HCT116 (cell line): Measurements from ENCODE around the gene CAMK2D. TPM values are rescaled to one million over a fixed set of nuclear protein-coding genes. Genes with fewer than 3 reads are reported as not detected.

ENCODE experiments used
- ATAC-seq: fragments of 200-7000 bp; cut with Tn5 transposase; 2 replicates; pipeline ENCODE4 v1.9.1; 2020; ENCODE audit warnings: mild to moderate bottlenecking, moderate library complexity
- BruUV-seq: library from RNA; stranded (reverse); fragments of 400-500 nt; replicated peaks from 2 replicates; lab custom pipeline; 2021; lab: Mats Ljungman, UMichigan
- CTCF ChIA-PET: fragments of 300-600 bp; sonication (Branson Sonifier 250); formaldehyde crosslinking; loops from one replicate; lab custom pipeline; 2021; ENCODE audit warnings: antibody characterized with exemption; lab: Charles Lee
- POLR2A ChIA-PET: fragments of 300-600, 350-600 bp; sonication (Branson Sonifier 250); formaldehyde crosslinking; loops from one replicate; lab custom pipeline; 2021; ENCODE audit warnings: antibody characterized with exemption; lab: Charles Lee
- RAD21 ChIA-PET, 2 experiments: fragments of 300-600 bp; sonication (Branson Sonifier 250); formaldehyde crosslinking; loops; one replicate each; lab custom pipeline; 2023; ENCODE audit warnings: low total read pairs in 2 of 2; ENCODE audit not compliant: uncharacterized antibody in 2 of 2, unreplicated experiment in 2 of 2, low non-redundant PET in 1 of 2; lab: Charles Lee
- DNase-seq: peaks from one replicate; pipeline ENCODE4 v3.0.0-alpha.2; 2010; ENCODE audit warnings: low read depth, low spot score
- H2AFZ ChIP-seq: fragments of 200-600 bp; shearing (Covaris generic), sonication (generic); 2 replicates; pipeline ENCODE4 v1.6.1; 2017; ENCODE audit warnings: low read depth, mixed run types, mixed read lengths, antibody characterized with exemption, low read length; ENCODE audit not compliant: poor library complexity, severe bottlenecking
- H3K27ac ChIP-seq: 2 replicates; pipeline ENCODE4 v1.5.1; 2012; ENCODE audit warnings: low read depth, low read length
- H3K27me3 ChIP-seq: fragments of 200-600 bp; sonication (generic); 2 replicates; pipeline ENCODE4 v1.6.1; 2016; ENCODE audit warnings: mixed run types, low read length, mixed read lengths; ENCODE audit not compliant: insufficient read depth
- H3K36me3 ChIP-seq, 2 experiments: fragments of 200-500 bp in 1 of 2; fragments of 200-600 bp in 1 of 2; sonication (Bioruptor generic) in 1 of 2; sonication (generic) in 1 of 2; 2 replicates each; pipeline versions ENCODE4 v1.5.1 to v1.6.1; 2014 to 2016; ENCODE audit warnings: low read length in 2 of 2, inconsistent platforms in 1 of 2, mixed read lengths in 1 of 2, mixed run types in 1 of 2; ENCODE audit not compliant: insufficient read depth in 2 of 2, control insufficient read depth in 1 of 2
- H3K4me1 ChIP-seq, 2 experiments: fragments of 200-600 bp in 1 of 2; sonication (generic) in 1 of 2; 2 replicates each; pipeline versions ENCODE4 v1.5.1 to v1.6.1; 2012 to 2017; ENCODE audit warnings: low read length in 2 of 2, inconsistent platforms in 1 of 2, mild to moderate bottlenecking in 1 of 2, mixed read lengths in 1 of 2, mixed run types in 1 of 2, moderate library complexity in 1 of 2; ENCODE audit not compliant: insufficient read depth in 2 of 2, control insufficient read depth in 1 of 2
- H3K4me2 ChIP-seq: fragments of 200-600 bp; sonication (generic); 2 replicates; pipeline ENCODE4 v1.6.1; 2017; ENCODE audit warnings: mixed run types, low read length, mixed read lengths
- H3K4me3 ChIP-seq, 2 experiments: fragments of 200-600 bp in 1 of 2; sonication (generic) in 1 of 2; replicated peaks in 1 of 2; 2 replicates each; pipeline ENCODE4 v1.5.1; 2011 to 2016; ENCODE audit warnings: low read length in 2 of 2, control low read depth in 1 of 2, low read depth in 1 of 2, mild to moderate bottlenecking in 1 of 2, mixed read lengths in 1 of 2, mixed run types in 1 of 2
- H3K79me2 ChIP-seq: fragments of 200-600 bp; sonication (generic); 2 replicates; pipeline ENCODE4 v1.6.1; 2017; ENCODE audit warnings: mild to moderate bottlenecking, mixed run types, low read length, moderate library complexity, mixed read lengths; ENCODE audit not compliant: insufficient read depth
- H3K9ac ChIP-seq: fragments of 200-600 bp; sonication (generic); 2 replicates; pipeline ENCODE4 v1.6.1; 2016; ENCODE audit warnings: low read length, mixed read lengths
- H3K9me2 ChIP-seq: fragments of 200-600 bp; sonication (generic), shearing (Covaris generic); 2 replicates; pipeline ENCODE4 v1.6.1; 2017; ENCODE audit warnings: mixed run types, mild to moderate bottlenecking, moderate library complexity; ENCODE audit not compliant: insufficient read depth
- H3K9me3 ChIP-seq, 2 experiments: fragments of 200-500 bp in 1 of 2; fragments of 200-600 bp in 1 of 2; sonication (Bioruptor generic) in 1 of 2; sonication (generic) in 1 of 2; 2 replicates each; pipeline ENCODE4 v1.6.1; 2014 to 2017; ENCODE audit warnings: low read length in 2 of 2, mixed read lengths in 2 of 2, inconsistent platforms in 1 of 2, low read depth in 1 of 2, mild to moderate bottlenecking in 1 of 2, mixed run types in 1 of 2, moderate library complexity in 1 of 2; ENCODE audit not compliant: control insufficient read depth in 1 of 2, insufficient read depth in 1 of 2
- H4K20me1 ChIP-seq: fragments of 200-600 bp; sonication (generic), shearing (Covaris generic); 2 replicates; pipeline ENCODE4 v1.6.1; 2017; ENCODE audit warnings: mixed run types, mild to moderate bottlenecking, moderate library complexity; ENCODE audit not compliant: insufficient read depth
- ATF3 ChIP-seq: IDR thresholded peaks from 2 replicates; pipeline ENCODE4 v1.6.1; 2012
- CBX3 ChIP-seq: IDR thresholded peaks from 2 replicates; pipeline ENCODE4 v1.6.1; 2012; ENCODE audit warnings: low read depth
- CEBPB ChIP-seq: IDR thresholded peaks from 2 replicates; pipeline ENCODE4 v1.6.1; 2012; ENCODE audit warnings: low read depth
- CTCF ChIP-seq, 3 experiments: fragments of 200-600 bp in 1 of 3; sonication (generic) in 1 of 3; IDR thresholded peaks in 2 of 3; conservative IDR thresholded peaks in 1 of 3; 2 replicates each; pipeline ENCODE4 v1.5.1; 2012 to 2017; ENCODE audit warnings: low read depth in 2 of 3, low read length in 2 of 3, antibody characterized with exemption in 1 of 3, borderline replicate concordance in 1 of 3, control low read depth in 1 of 3, mild to moderate bottlenecking in 1 of 3, mixed read lengths in 1 of 3, mixed run types in 1 of 3, moderate library complexity in 1 of 3; ENCODE audit not compliant: insufficient read depth in 1 of 3
- EGR1 ChIP-seq: IDR thresholded peaks from 2 replicates; pipeline ENCODE4 v1.6.1; 2012; ENCODE audit warnings: low read depth
- ELF1 ChIP-seq: IDR thresholded peaks from 2 replicates; pipeline ENCODE4 v1.6.1; 2012; ENCODE audit warnings: low read depth, borderline replicate concordance
- EZH2 ChIP-seq: fragments of 200-600 bp; sonication (generic); IDR thresholded peaks from 2 replicates; pipeline ENCODE4 v1.6.1; 2017; ENCODE audit warnings: antibody characterized with exemption, mixed run types
- FOSL1 ChIP-seq: IDR thresholded peaks from 2 replicates; pipeline ENCODE4 v1.6.1; 2012; ENCODE audit warnings: low read depth
- JUND ChIP-seq: IDR thresholded peaks from 2 replicates; pipeline ENCODE4 v1.6.1; 2012
- MAX ChIP-seq: IDR thresholded peaks from 2 replicates; pipeline ENCODE4 v1.6.1; 2012
- POLR2AphosphoS5 ChIP-seq: IDR thresholded peaks from 2 replicates; pipeline ENCODE4 v1.6.1; 2011; ENCODE audit warnings: mild to moderate bottlenecking, low read depth, low read length, moderate library complexity
- RAD21 ChIP-seq: IDR thresholded peaks from 2 replicates; pipeline ENCODE4 v1.6.1; 2012; ENCODE audit warnings: low read depth, mild to moderate bottlenecking
- SRF ChIP-seq: IDR thresholded peaks from 2 replicates; pipeline ENCODE4 v1.6.1; 2012; ENCODE audit warnings: low read depth
- YY1 ChIP-seq: IDR thresholded peaks from 2 replicates; pipeline ENCODE4 v1.6.1; 2011; ENCODE audit warnings: low read length, low read depth, moderate library complexity, mild to moderate bottlenecking; ENCODE audit not compliant: insufficient replicate concordance; ENCODE audit errors: extremely low read depth
- ZBTB33 ChIP-seq: IDR thresholded peaks from 2 replicates; pipeline ENCODE4 v1.6.1; 2011; ENCODE audit warnings: mild to moderate bottlenecking, low read length, moderate library complexity; ENCODE audit not compliant: insufficient replicate concordance; ENCODE audit errors: extremely low read depth
- ZFX ChIP-seq: fragments of 450-650 bp; IDR thresholded peaks from 2 replicates; pipeline ENCODE4 v1.6.1; 2017
- ZNF274 ChIP-seq: fragments of 200-500 bp; sonication (Bioruptor generic); IDR thresholded peaks from 2 replicates; pipeline ENCODE4 v1.6.1; 2014; ENCODE audit warnings: mild to moderate bottlenecking, low read depth, low read length, inconsistent platforms
- intact Hi-C: fragments of 100-400 bp; cut with micrococcal nuclease; formaldehyde crosslinking; loops from 2 replicates; pipeline ENCODE4 v1.10.0; 2022
- total RNA-seq: library from RNA; stranded (reverse); gene quantifications from one replicate; pipeline ENCODE4 v1.2.1, GENCODE V29; 2021; ENCODE audit not compliant: unreplicated experiment

Gene CAMK2D
- total RNA-seq, 1 experiment from 2014 or later: 67.0 TPM

- no peaks in the 10 kb centered on the region for H3K4me1 ChIP-seq
- RAD21 ChIA-PET: no interaction called here
- H3K9ac ChIP-seq: no peak overlapping the region
- no peaks in the 10 kb centered on the region for H3K79me2 ChIP-seq
- no TSS peak for BruUV-seq
- H3K4me3 ChIP-seq: no peak overlapping the region
- no peaks in the 10 kb centered on the region for H3K9me3 ChIP-seq
- TF ChIP-seq POLR2AphosphoS5 (no peak), YY1 (no peak), ZFX (no peak), FOSL1 (no peak), JUND (no peak), MAX (no peak), RAD21 (no peak)
- intact Hi-C loops: no loop called here
- H3K27ac ChIP-seq: no peak overlapping the region
- CTCF ChIA-PET: no interaction called here
- no peaks in the 10 kb centered on the region for H3K36me3 ChIP-seq
- H2AFZ ChIP-seq: no peak overlapping the region
- H3K9me2 ChIP-seq: no peaks in the 10 kb centered on the region
- no peak overlapping the region for H3K4me2 ChIP-seq
- no peak for ATAC-seq
- DNase-seq: no peak
- POLR2A ChIA-PET: no interaction called here
- no peaks in the 10 kb centered on the region for H3K27me3 ChIP-seq
- H4K20me1 ChIP-seq: no peaks in the 10 kb centered on the region
These were observed 236.9 kb downstream of the CAMK2D start for GRCh38 chr4:113524505-113525186.

- CTCF ChIA-PET: no interaction called here
- H3K9me2 ChIP-seq: no peaks in the 10 kb centered on the region
- POLR2A ChIA-PET: no interaction called here
- RAD21 ChIA-PET: no interaction called here
- H3K4me3 ChIP-seq: no peak overlapping the region
- H4K20me1 ChIP-seq: no peaks in the 10 kb centered on the region
- H2AFZ ChIP-seq: no peak overlapping the region
- H3K36me3 ChIP-seq: no peaks in the 10 kb centered on the region
- no peaks in the 10 kb centered on the region for H3K4me1 ChIP-seq
- no peak for ATAC-seq
- no peaks in the 10 kb centered on the region for H3K9me3 ChIP-seq
- no TSS peak for BruUV-seq
- no peaks in the 10 kb centered on the region for H3K79me2 ChIP-seq
- no peak for DNase-seq
- H3K27ac ChIP-seq: no peak overlapping the region
- H3K9ac ChIP-seq: no peak overlapping the region
- no peaks in the 10 kb centered on the region for H3K27me3 ChIP-seq
- intact Hi-C loops: no loop called here
- no peak overlapping the region for H3K4me2 ChIP-seq
- TF ChIP-seq EZH2: no peak
- TF ChIP-seq EGR1: no peak
- no peak for TF ChIP-seq YY1
- TF ChIP-seq RAD21: no peak
- no peak for TF ChIP-seq ATF3
- no peak for TF ChIP-seq ELF1
- TF ChIP-seq POLR2AphosphoS5: no peak
- TF ChIP-seq ZBTB33: no peak
- TF ChIP-seq CBX3: no peak
- no peak for TF ChIP-seq FOSL1
- no peak for TF ChIP-seq SRF
- TF ChIP-seq ZFX: no peak
- TF ChIP-seq CTCF (IDR thresholded peaks at IDR 0.05 in 2 of 3, conservative IDR thresholded peaks at IDR 0.05 in 1 of 3; ENCODE audit: borderline replicate concordance in 1 of 3, insufficient read depth in 1 of 3, low read depth in 2 of 3, low read length in 2 of 3): no peak
- no peak for TF ChIP-seq ZNF274
- TF ChIP-seq CEBPB: no peak
These were observed 237.4 kb downstream of the CAMK2D start for GRCh38 chr4:113524096-113524495.
